GM10266 (cell line): ENCODE results near the gene ZNF697.
A peak's percentile ranks its signal among the peaks of the same experiment; 100 is the strongest.

Experiments
- DNase-seq: peaks from one replicate; pipeline ENCODE4 v3.0.0; 2012; ENCODE audit errors: extremely low spot score
- CTCF ChIP-seq: IDR thresholded peaks from 2 replicates; pipeline ENCODE4 v1.5.1; 2012; ENCODE audit warnings: mild to moderate bottlenecking, low read depth; ENCODE audit not compliant: control insufficient read depth, insufficient read depth; ENCODE audit errors: missing control alignments

ZNF697 gene

GRCh38 chr1:119632841-119633240 is 15.2 kb downstream of the ZNF697 start:
- TF ChIP-seq CTCF, result no peak
- no peak for DNase-seq

- TF ChIP-seq CTCF, result no peak
- DNase-seq, result no peak
Observed at GRCh38 chr1:119632103-119632490, 16.0 kb downstream of the ZNF697 start.

GRCh38 chr1:119631433-119632102 is 16.5 kb downstream of the ZNF697 start:
- no peak for TF ChIP-seq CTCF
- DNase-seq, result peak; percentile 60

- DNase-seq, result no peak
Observed at GRCh38 chr1:119631086-119631432, 17.0 kb downstream of the ZNF697 start.

GRCh38 chr1:119626841-119627240 is 21.2 kb downstream of the ZNF697 start:
- TF ChIP-seq CTCF, result no peak
- DNase-seq, result no peak

More at GRCh38 chr1:119631086-119631432, 17.0 kb downstream of the ZNF697 start:
- no peak for TF ChIP-seq CTCF

- no peak for TF ChIP-seq CTCF
- no peak for DNase-seq
Observed at GRCh38 chr1:119626011-119626545, 22.0 kb downstream of the ZNF697 start.

GRCh38 chr1:119623678-119624077 is 24.4 kb downstream of the ZNF697 start:
- no peak for DNase-seq
- no peak for TF ChIP-seq CTCF
